B cell (primary cell): ENCODE data around the gene CNR1. TPM values are rescaled to one million over a fixed set of nuclear protein-coding genes. Genes with fewer than 3 reads are reported as not detected.

Experiments
- ATAC-seq: fragments of 200-7000 bp; cut with Tn5 transposase; one replicate; pipeline ENCODE4 v1.10.0; 2021; ENCODE audit warnings: low read depth, mild to moderate bottlenecking, moderate number of reproducible peaks, moderate library complexity
- CTCF ChIA-PET: fragments of 350-600 bp; sonication (Branson Sonifier 250); formaldehyde crosslinking; loops from one replicate; lab custom pipeline; 2021; ENCODE audit warnings: antibody characterized with exemption, inconsistent platforms; lab: Charles Lee
- POLR2A ChIA-PET: fragments of 350-600 bp; sonication (Branson Sonifier 250); formaldehyde crosslinking; loops from one replicate; lab custom pipeline; 2021; ENCODE audit warnings: antibody characterized with exemption; lab: Charles Lee
- DNase-seq: peaks from one replicate; pipeline ENCODE4 v3.0.0; 2013
- H2AFZ ChIP-seq: 2 replicates; pipeline ENCODE4 v1.6.1; 2012; ENCODE audit warnings: mild to moderate bottlenecking, low read depth, low read length; ENCODE audit not compliant: insufficient read depth, poor library complexity, severe bottlenecking
- H3K27ac ChIP-seq, 2 donors: 1 replicate in 1 of 2; 2 replicates in 1 of 2; pipeline ENCODE4 v1.5.1; 2012 to 2013; ENCODE audit warnings: low read length in 2 of 2, mild to moderate bottlenecking in 2 of 2, moderate library complexity in 1 of 2
- H3K27me3 ChIP-seq, 4 experiments: fragments of 200-600 bp in 1 of 4; sonication (generic) in 1 of 4; replicated peaks in 1 of 4; 1 replicate in 2 of 4; 2 replicates in 2 of 4; pipeline versions ENCODE4 v1.6.1 to v1.7.0; 2013 to 2016; ENCODE audit warnings: low read length in 3 of 4, mild to moderate bottlenecking in 2 of 4, mixed read lengths in 1 of 4, moderate library complexity in 1 of 4; ENCODE audit not compliant: insufficient read depth in 4 of 4, control insufficient read depth in 3 of 4; ENCODE audit errors: control extremely low read depth in 1 of 4
- H3K36me3 ChIP-seq, 2 experiments: replicated peaks in 1 of 2; 1 replicate in 1 of 2; 2 replicates in 1 of 2; pipeline versions ENCODE4 v1.6.1 to v1.7.1; 2013; ENCODE audit warnings: low read length in 1 of 2; ENCODE audit not compliant: insufficient read depth in 2 of 2, control insufficient read depth in 1 of 2; ENCODE audit errors: control extremely low read depth in 1 of 2, extremely low read depth in 1 of 2
- H3K4me1 ChIP-seq, 2 donors: fragments of 200-600 bp in 1 of 2; sonication (generic) in 1 of 2; 1 replicate in 1 of 2; 2 replicates in 1 of 2; pipeline versions ENCODE4 v1.5.1 to v1.6.1; 2013 to 2017; ENCODE audit warnings: low read length in 2 of 2; ENCODE audit not compliant: control insufficient read depth in 2 of 2, insufficient read depth in 2 of 2
- H3K4me2 ChIP-seq: replicated peaks from 2 replicates; pipeline ENCODE3; 2012; ENCODE audit warnings: mild to moderate bottlenecking, low read depth, low read length; ENCODE audit not compliant: poor library complexity, severe bottlenecking
- H3K4me3 ChIP-seq, 5 experiments: fragments of 200-600 bp in 1 of 5; sonication (generic) in 1 of 5; 1 replicate in 3 of 5; 2 replicates in 2 of 5; pipeline versions ENCODE4 v1.5.1 to v1.7.0; 2011 to 2016; ENCODE audit warnings: low read length in 4 of 5, mild to moderate bottlenecking in 4 of 5, low read depth in 2 of 5, control low read depth in 1 of 5, moderate library complexity in 1 of 5; ENCODE audit not compliant: insufficient read depth in 1 of 5; ENCODE audit errors: control extremely low read depth in 1 of 5, extremely low read depth in 1 of 5
- H3K79me2 ChIP-seq: fragments of 200-600 bp; sonication (generic); one replicate; pipeline ENCODE4 v1.6.0; 2016; ENCODE audit warnings: low read length; ENCODE audit not compliant: control insufficient read depth, insufficient read depth
- H3K9ac ChIP-seq: fragments of 200-600 bp; sonication (generic); 2 replicates; pipeline ENCODE4 v1.6.1; 2017; ENCODE audit warnings: mild to moderate bottlenecking, low read length, moderate library complexity
- H3K9me3 ChIP-seq, 3 donors: one replicate each; pipeline versions ENCODE4 v1.6.1 to v1.7.1; 2013; ENCODE audit warnings: low read length in 2 of 3; ENCODE audit not compliant: control insufficient read depth in 2 of 3, insufficient read depth in 1 of 3; ENCODE audit errors: control extremely low read depth in 1 of 3
- H4K20me1 ChIP-seq: 2 replicates; pipeline ENCODE4 v1.6.0; 2012; ENCODE audit warnings: mild to moderate bottlenecking, low read length; ENCODE audit not compliant: insufficient read depth, control insufficient read depth, poor library complexity, severe bottlenecking
- H3K27ac Mint-ChIP-seq: one replicate; pipeline ENCODE4 v1.8.0; 2021; ENCODE audit warnings: mixed read lengths
- H3K27me3 Mint-ChIP-seq: one replicate; pipeline ENCODE4 v1.8.0; 2021; ENCODE audit warnings: mixed read lengths
- H3K4me1 Mint-ChIP-seq: one replicate; pipeline ENCODE4 v1.8.0; 2021; ENCODE audit warnings: mixed read lengths
- H3K4me3 Mint-ChIP-seq: one replicate; pipeline ENCODE4 v1.8.0; 2021; ENCODE audit warnings: mixed read lengths
- H3K9me3 Mint-ChIP-seq: one replicate; pipeline ENCODE4 v1.8.0; 2022; ENCODE audit warnings: mixed read lengths; ENCODE audit not compliant: insufficient read depth
- EZH2 ChIP-seq: IDR thresholded peaks from 2 replicates; pipeline ENCODE4 v1.6.1; 2012; ENCODE audit warnings: borderline replicate concordance, low read depth, mild to moderate bottlenecking, moderate library complexity, low read length; ENCODE audit not compliant: insufficient read depth, poor library complexity, severe bottlenecking
- WGBS: methylation state at CpG from one replicate; pipeline ENCODE4 v1.1.5; 2013; ENCODE audit warnings: missing lambda C conversion rate; ENCODE audit not compliant: insufficient coverage; 5-methylcytosine and 5-hydroxymethylcytosine counted together
- intact Hi-C: fragments of 100-400 bp; cut with micrococcal nuclease; formaldehyde crosslinking; loops from one replicate; pipeline ENCODE4 v1.10.0; 2022
- polyA plus RNA-seq: library from polyadenylated mRNA; depleted of rRNA; stranded (reverse); fragments of >200 nt; gene quantifications from 2 replicates; pipeline ENCODE4 v1.2.3, GENCODE V29; 2012
- total RNA-seq, 2 donors: library from RNA; stranded (reverse); fragments of 120-200 nt in 1 of 2; gene quantifications; 1 replicate in 1 of 2; 2 replicates in 1 of 2; pipeline versions ENCODE4 v1.2.3 to v1.2.4, GENCODE V29; 2013 to 2022
- TF ChIP-seq, protein P1 (sequence below): fragments of 200-600 bp; IDR thresholded peaks from one replicate; pipeline ENCODE4 v1.8.0; 2022; ENCODE audit warnings: antibody characterized with exemption, mild to moderate bottlenecking

The CNR1 gene
- total and polyA plus RNA-seq, 2 donors (not counting 1 experiment from before 2014, with no cell fraction given), result 8.9 to 28.9 TPM

DNA sequence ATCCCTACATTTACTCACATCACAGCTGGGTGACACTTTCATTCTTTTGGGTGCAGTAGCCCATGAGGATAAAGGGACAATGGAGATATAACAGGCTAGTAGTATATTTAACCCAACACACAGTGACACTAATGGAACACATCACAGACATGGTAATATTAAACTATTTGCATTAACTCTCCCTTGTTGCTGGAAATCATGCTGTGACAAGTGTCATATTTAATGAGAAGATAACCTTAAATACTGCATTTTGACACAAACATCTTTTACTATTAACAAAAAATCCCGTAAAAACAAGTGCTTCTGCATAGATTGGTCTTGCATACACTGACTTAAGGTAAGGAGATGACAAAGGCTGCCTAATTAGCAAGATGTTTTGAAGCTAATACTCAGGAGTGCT lies 45.5 kb downstream of the CNR1 start:
- no peak for TF ChIP-seq EZH2
- H3K4me2 ChIP-seq, result no peak overlapping the region
- peaks cover 3% of the 10 kb centered on the region for H3K27me3 Mint-ChIP-seq
- no peaks in the 10 kb centered on the region for H3K27me3 ChIP-seq
- peaks cover 4% of the 10 kb centered on the region for H3K4me1 Mint-ChIP-seq
- H3K27ac ChIP-seq, result no peak overlapping the region
- no peak overlapping the region for H3K9ac ChIP-seq
- H4K20me1 ChIP-seq, result no peaks in the 10 kb centered on the region
- no peaks in the 10 kb centered on the region for H3K79me2 ChIP-seq
- H3K36me3 ChIP-seq, result no peaks in the 10 kb centered on the region
- H3K4me3 Mint-ChIP-seq, result no peak overlapping the region
- H3K9me3 ChIP-seq, result peaks cover 3 to 28% (median 12%) of the 10 kb centered on the region in 3 donors
- no peak overlapping the region for H3K4me3 ChIP-seq
- no peak overlapping the region for H3K27ac Mint-ChIP-seq
- CTCF ChIA-PET, result no interaction called here
- peaks cover 6% of the 10 kb centered on the region for H3K9me3 Mint-ChIP-seq
- H2AFZ ChIP-seq, result no peak overlapping the region
- no CpG with 5 or more reads among the region's 1 CpG for WGBS
- intact Hi-C loops, result no loop called here
- peaks cover 2 to 3% of the 10 kb centered on the region in 2 donors for H3K4me1 ChIP-seq
- POLR2A ChIA-PET, result no interaction called here
- no peak for DNase-seq
- ATAC-seq, result no peak

DNA sequence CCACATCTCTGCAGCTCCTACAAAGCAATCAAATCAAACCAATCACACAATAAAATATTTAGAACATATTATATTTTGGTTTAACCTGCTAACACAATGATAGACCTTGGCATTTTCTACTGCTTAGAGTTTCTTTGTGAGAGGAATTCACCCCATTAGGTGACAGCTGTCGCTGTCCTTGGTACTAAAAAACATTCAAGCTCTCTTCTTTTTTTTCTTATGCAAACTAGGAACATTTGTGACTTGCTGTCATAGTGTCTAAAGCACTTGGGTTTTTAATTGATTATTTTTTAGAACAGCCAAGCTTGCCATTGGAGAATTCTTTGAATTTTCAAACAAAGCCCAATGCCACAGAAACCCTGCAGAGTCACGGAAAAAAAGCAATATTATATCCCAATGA lies 46.4 kb downstream of the CNR1 start:
- no peak overlapping the region for H3K4me3 ChIP-seq
- H3K4me1 ChIP-seq, result peaks cover 11% of the 10 kb centered on the region in 2 donors
- no peaks in the 10 kb centered on the region for H3K79me2 ChIP-seq
- H3K9me3 ChIP-seq, result peaks cover 3 to 20% (median 6%) of the 10 kb centered on the region in 3 donors
- H3K4me2 ChIP-seq, result no peak overlapping the region
- no peak overlapping the region for H3K9ac ChIP-seq
- Mint-ChIP-seq H3K4me1 (peaks cover 12% of the 10 kb centered on the region), H3K27ac (no peak overlapping the region), H3K27me3 (peaks cover 3% of the 10 kb centered on the region), H3K9me3 (peaks cover 2% of the 10 kb centered on the region), H3K4me3 (no peak overlapping the region)
- no peaks in the 10 kb centered on the region for H3K36me3 ChIP-seq
- no peaks in the 10 kb centered on the region for H3K27me3 ChIP-seq
- no peak for DNase-seq
- WGBS, result no CpG with 5 or more reads among the region's 2 CpGs
- no peak for TF ChIP-seq EZH2
- TF ChIP-seq, protein P1, sequence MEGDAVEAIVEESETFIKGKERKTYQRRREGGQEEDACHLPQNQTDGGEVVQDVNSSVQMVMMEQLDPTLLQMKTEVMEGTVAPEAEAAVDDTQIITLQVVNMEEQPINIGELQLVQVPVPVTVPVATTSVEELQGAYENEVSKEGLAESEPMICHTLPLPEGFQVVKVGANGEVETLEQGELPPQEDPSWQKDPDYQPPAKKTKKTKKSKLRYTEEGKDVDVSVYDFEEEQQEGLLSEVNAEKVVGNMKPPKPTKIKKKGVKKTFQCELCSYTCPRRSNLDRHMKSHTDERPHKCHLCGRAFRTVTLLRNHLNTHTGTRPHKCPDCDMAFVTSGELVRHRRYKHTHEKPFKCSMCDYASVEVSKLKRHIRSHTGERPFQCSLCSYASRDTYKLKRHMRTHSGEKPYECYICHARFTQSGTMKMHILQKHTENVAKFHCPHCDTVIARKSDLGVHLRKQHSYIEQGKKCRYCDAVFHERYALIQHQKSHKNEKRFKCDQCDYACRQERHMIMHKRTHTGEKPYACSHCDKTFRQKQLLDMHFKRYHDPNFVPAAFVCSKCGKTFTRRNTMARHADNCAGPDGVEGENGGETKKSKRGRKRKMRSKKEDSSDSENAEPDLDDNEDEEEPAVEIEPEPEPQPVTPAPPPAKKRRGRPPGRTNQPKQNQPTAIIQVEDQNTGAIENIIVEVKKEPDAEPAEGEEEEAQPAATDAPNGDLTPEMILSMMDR, result no peak
- ChIA-PET POLR2A (no interaction called here), CTCF (interaction anchor here (0.9 to 1.2 kb wide), 3 partner anchors 13 to 33 kb away, joined by 3 read pairs; no protein-coding TSS in a partner anchor)
- H2AFZ ChIP-seq, result no peak overlapping the region
- no peak for ATAC-seq
- H3K27ac ChIP-seq, result no peak overlapping the region
- H4K20me1 ChIP-seq, result no peaks in the 10 kb centered on the region
- intact Hi-C loops, result no loop called here
